RWPE1 (cell line): ENCODE data around the gene NUP62CL.
"Not testable (repeated sequence)": the region's sequence is repeated elsewhere in the genome, so short reads cannot be mapped to it uniquely, and the experiment has no call there.

Source experiments
- CTCF ChIA-PET: fragments of 350-600 bp; sonication (Branson Sonifier 250); formaldehyde crosslinking; extraction: SDS; loops from one replicate; lab custom pipeline; 2021; lab: Yijun Ruan, JAX
- POLR2A ChIA-PET: fragments of 400-600 bp; formaldehyde crosslinking; extraction: SDS; loops from one replicate; lab custom pipeline; 2020; ENCODE audit warnings: antibody characterized with exemption; ENCODE audit not compliant: low non-redundant PET; lab: Yijun Ruan, JAX
- DNase-seq: peaks from one replicate; pipeline ENCODE4 v3.0.0; 2012; ENCODE audit warnings: low spot score
- H3K27ac ChIP-seq: fragments of 450-650 bp; 2 replicates; pipeline ENCODE4 v1.5.1; 2017
- CTCF ChIP-seq: fragments of 450-650 bp; conservative IDR thresholded peaks from 2 replicates; pipeline ENCODE4 v1.5.1; 2017; ENCODE audit warnings: low read depth, mild to moderate bottlenecking

The NUP62CL gene

GRCh38 chrX:107207089-107207488, 856 bp upstream of the NUP62CL start:
- ChIA-PET POLR2A (no interaction called here), CTCF (no interaction called here)
- no peak for DNase-seq
- no peak overlapping the region for H3K27ac ChIP-seq
- TF ChIP-seq CTCF: no peak

GRCh38 chrX:107206697-107207065, 448 bp upstream of the NUP62CL start:
- TF ChIP-seq CTCF: no peak
- ChIA-PET CTCF (no interaction called here), POLR2A (no interaction called here)
- DNase-seq: no peak
- peak overlapping the region; percentile 77 for H3K27ac ChIP-seq

- no peak for DNase-seq
- TF ChIP-seq CTCF: no peak
- ChIA-PET POLR2A (no interaction called here), CTCF (no interaction called here)
- no peak overlapping the region for H3K27ac ChIP-seq
Measured at GRCh38 chrX:107204068-107204605, 2.1 kb downstream of the NUP62CL start.

GRCh38 chrX:107199491-107199890, 6.7 kb downstream of the NUP62CL start:
- ChIA-PET CTCF (interaction anchor here (1.1 kb wide), 1 partner anchor 15 kb away, joined by 4 read pairs; no protein-coding TSS in a partner anchor), POLR2A (no interaction called here)
- no peak overlapping the region for H3K27ac ChIP-seq
- no peak for TF ChIP-seq CTCF
- DNase-seq: no peak

- H3K27ac ChIP-seq, POLR2A ChIA-PET, CTCF ChIA-PET, DNase-seq: not testable (repeated sequence)
Measured at GRCh38 chrX:107198074-107198473, 8.2 kb downstream of the NUP62CL start.

GRCh38 chrX:107197319-107197718, 8.9 kb downstream of the NUP62CL start:
- no peak for TF ChIP-seq CTCF
- DNase-seq: no peak
- CTCF ChIA-PET: no interaction called here

GRCh38 chrX:107171369-107172102, 34.7 kb downstream of the NUP62CL start:
- DNase-seq: no peak
- POLR2A ChIA-PET: no interaction called here
- no peak for TF ChIP-seq CTCF
- CTCF ChIA-PET: no interaction called here
- H3K27ac ChIP-seq: no peak overlapping the region

More at GRCh38 chrX:107197319-107197718, 8.9 kb downstream of the NUP62CL start:
- POLR2A ChIA-PET: no interaction called here
- H3K27ac ChIP-seq: no peak overlapping the region
